GM12878 (cell line): ENCODE measurements around the gene VARS2. TPM values are rescaled to one million over a fixed set of nuclear protein-coding genes. Genes with fewer than 3 reads are reported as not detected.

ENCODE experiments used
- ATAC-seq: fragments of 200-7000 bp; cut with Tn5 transposase; 3 replicates; pipeline ENCODE4 v1.9.1; 2020; ENCODE audit warnings: mild to moderate bottlenecking, moderate library complexity
- BruUV-seq: library from RNA; stranded (reverse); fragments of 400-500 nt; replicated peaks from 2 replicates; lab custom pipeline; 2021; lab: Mats Ljungman, UMichigan
- CTCF ChIA-PET: fragments of 300-600 bp; sonication (Branson Sonifier 250); formaldehyde crosslinking; extraction: SDS; loops from one replicate; lab custom pipeline; 2021; ENCODE audit warnings: inconsistent platforms; lab: Yijun Ruan, JAX
- POLR2A ChIA-PET: fragments of 350-600 bp; formaldehyde crosslinking; extraction: SDS; loops from one replicate; lab custom pipeline; 2021; ENCODE audit warnings: inconsistent platforms; lab: Charles Lee
- RAD21 ChIA-PET: fragments of 300-600 bp; sonication (Branson Sonifier 250); formaldehyde crosslinking; loops from one replicate; lab custom pipeline; 2023; ENCODE audit warnings: antibody characterized with exemption; ENCODE audit not compliant: unreplicated experiment; lab: Charles Lee
- SMC1A ChIA-PET: fragments of 300-600 bp; sonication (Branson Sonifier 250); formaldehyde crosslinking; loops from one replicate; lab custom pipeline; 2023; ENCODE audit not compliant: unreplicated experiment, uncharacterized antibody; lab: Charles Lee
- DNase-seq: peaks from one replicate; pipeline ENCODE4 v3.0.0-alpha.2; 2011; ENCODE audit warnings: low read depth, low spot score
- FAIRE-seq: peaks from 3 replicates; lab custom pipeline; 2011; peaks lifted over from hg19 to GRCh38; lab: Jason Lieb, UNC
- H2AFZ ChIP-seq: 2 replicates; pipeline ENCODE4 v1.6.0; 2011; ENCODE audit warnings: low read depth, low read length, control low read depth; ENCODE audit not compliant: control insufficient read depth
- H3K27ac ChIP-seq: 2 replicates; pipeline ENCODE4 v1.5.1; 2011; ENCODE audit warnings: control low read depth; ENCODE audit not compliant: control insufficient read depth, insufficient read depth
- H3K27me3 ChIP-seq, 2 experiments: replicated peaks in 1 of 2; 2 replicates each; pipeline versions ENCODE4 v1.6.0 to v1.6.1; 2011; ENCODE audit warnings: low read length in 1 of 2; ENCODE audit not compliant: control insufficient read depth in 2 of 2, insufficient read depth in 2 of 2
- H3K36me3 ChIP-seq, 2 experiments: 2 replicates each; pipeline ENCODE4 v1.5.1; 2011; ENCODE audit warnings: low read length in 1 of 2; ENCODE audit not compliant: control insufficient read depth in 2 of 2, insufficient read depth in 2 of 2
- H3K4me1 ChIP-seq: 2 replicates; pipeline ENCODE4 v1.6.1; 2011; ENCODE audit warnings: mild to moderate bottlenecking, low read length, moderate library complexity, mixed read lengths; ENCODE audit not compliant: control insufficient read depth, insufficient read depth
- H3K4me2 ChIP-seq: 2 replicates; pipeline ENCODE4 v1.6.0; 2011; ENCODE audit warnings: control low read depth; ENCODE audit not compliant: control insufficient read depth, insufficient read depth
- H3K4me3 ChIP-seq: fragments of 200-600 bp; sonication (generic); 2 replicates; pipeline ENCODE4 v1.5.1; 2016
- H3K79me2 ChIP-seq: 2 replicates; pipeline ENCODE4 v1.6.0; 2011; ENCODE audit warnings: low read length; ENCODE audit not compliant: control insufficient read depth, insufficient read depth
- H3K9ac ChIP-seq: 2 replicates; pipeline ENCODE4 v1.8.0; 2011; ENCODE audit warnings: low read length, control low read depth, mixed read lengths; ENCODE audit not compliant: control insufficient read depth, insufficient read depth
- H3K9me3 ChIP-seq: replicated peaks from 3 replicates; pipeline ENCODE4 v1.5.1; 2011; ENCODE audit warnings: mild to moderate bottlenecking, low read length; ENCODE audit not compliant: control insufficient read depth, insufficient read depth
- H4K20me1 ChIP-seq: 2 replicates; pipeline ENCODE4 v1.6.0; 2011; ENCODE audit not compliant: control insufficient read depth, insufficient read depth
- BMI1 ChIP-seq: fragments of 450-650 bp; IDR thresholded peaks from 2 replicates; pipeline ENCODE4 v1.6.1; 2016; ENCODE audit warnings: mild to moderate bottlenecking, moderate library complexity, borderline replicate concordance
- BRCA1 ChIP-seq: IDR thresholded peaks from 2 replicates; pipeline ENCODE4 v1.6.1; 2011; ENCODE audit warnings: low read depth, low read length, improper control_type of control experiment
- CBX3 ChIP-seq: fragments of 200-600 bp; sonication (generic); IDR thresholded peaks from 2 replicates; pipeline ENCODE4 v1.6.1; 2016; ENCODE audit warnings: low read depth, borderline replicate concordance
- CHD2 ChIP-seq: IDR thresholded peaks from 2 replicates; pipeline ENCODE4 v1.6.1; 2011; ENCODE audit warnings: low read depth, low read length, improper control_type of control experiment, borderline replicate concordance
- MTA2 ChIP-seq: fragments of 450-650 bp; IDR thresholded peaks from 2 replicates; pipeline ENCODE4 v1.6.1; 2016; ENCODE audit warnings: low read depth, mild to moderate bottlenecking, moderate library complexity
- RBBP5 ChIP-seq: fragments of 200-600 bp; sonication (generic); conservative IDR thresholded peaks from 2 replicates; pipeline ENCODE4 v1.6.1; 2016
- SREBF1 ChIP-seq: IDR thresholded peaks from 2 replicates; pipeline ENCODE4 v1.6.1; 2012; ENCODE audit warnings: mild to moderate bottlenecking, low read length
- WGBS: methylation state at CpG from one replicate; pipeline ENCODE4 v1.1.6; 2016; ENCODE audit warnings: low lambda C conversion rate; ENCODE audit not compliant: insufficient replicate concordance, insufficient coverage; ENCODE audit errors: missing lambda C conversion rate; 5-methylcytosine and 5-hydroxymethylcytosine counted together
- in situ Hi-C: fragments of 300-500 bp; cut with MboI; formaldehyde crosslinking; loops from 9 replicates; pipeline ENCODE4 v1.14.3; 2018; ENCODE audit warnings: mixed read lengths
- intact Hi-C: fragments of 100-400 bp; cut with micrococcal nuclease; formaldehyde crosslinking; loops from one replicate; pipeline ENCODE4 v1.14.2; 2022; ENCODE audit not compliant: unreplicated experiment
- polyA plus RNA-seq, 11 experiments: library from polyadenylated mRNA; depleted of rRNA in 4 of 11; unstranded in 6 of 11; stranded (reverse) in 5 of 11; fragments of >200 nt; fragmentation: Nextera tagmentation in 4 of 11; fragmentation: Illumina TruSeq in 1 of 11; extraction: Ambion mirVana in 4 of 11; extraction: Trizol in 1 of 11; gene quantifications; 1 replicate in 1 of 11; 2 replicates in 10 of 11; pipeline versions ENCODE4 v1.2.1 to v1.2.3, GENCODE V29; 2011 to 2016; ENCODE audit warnings: inconsistent platforms in 2 of 11, missing spikeins in 2 of 11, low read depth in 1 of 11
- total RNA-seq, 4 experiments: library from RNA; depleted of rRNA in 3 of 4; stranded (reverse); fragments of >200 nt in 3 of 4; fragmentation: Illumina TruSeq in 1 of 4; extraction: Trizol in 1 of 4; gene quantifications; 2 replicates each; pipeline versions ENCODE4 v1.2.1 to v1.2.3, GENCODE V29; 2013 to 2021
- TF ChIP-seq, protein P1 (sequence below): IDR thresholded peaks from 2 replicates; pipeline ENCODE4 v1.6.1; 2011; ENCODE audit warnings: mild to moderate bottlenecking, low read depth, low read length, moderate library complexity; ENCODE audit not compliant: insufficient replicate concordance
- TF ChIP-seq, protein P2 (sequence below): fragments of 450-650 bp; IDR thresholded peaks from 2 replicates; pipeline ENCODE4 v1.6.1; 2017; ENCODE audit warnings: mild to moderate bottlenecking
- TF ChIP-seq, protein P3 (sequence below): fragments of 450-650 bp; IDR thresholded peaks from 2 replicates; pipeline ENCODE4 v1.6.1; 2018; ENCODE audit warnings: mild to moderate bottlenecking, low read depth, moderate library complexity; ENCODE audit not compliant: partially characterized antibody

The VARS2 gene
- total and polyA plus RNA-seq, 10 of the 15 experiments (the other 5 are each of a cell fraction or from before 2014, with no cell fraction given): 3.8 to 70.7 (median 49.1) TPM

DNA sequence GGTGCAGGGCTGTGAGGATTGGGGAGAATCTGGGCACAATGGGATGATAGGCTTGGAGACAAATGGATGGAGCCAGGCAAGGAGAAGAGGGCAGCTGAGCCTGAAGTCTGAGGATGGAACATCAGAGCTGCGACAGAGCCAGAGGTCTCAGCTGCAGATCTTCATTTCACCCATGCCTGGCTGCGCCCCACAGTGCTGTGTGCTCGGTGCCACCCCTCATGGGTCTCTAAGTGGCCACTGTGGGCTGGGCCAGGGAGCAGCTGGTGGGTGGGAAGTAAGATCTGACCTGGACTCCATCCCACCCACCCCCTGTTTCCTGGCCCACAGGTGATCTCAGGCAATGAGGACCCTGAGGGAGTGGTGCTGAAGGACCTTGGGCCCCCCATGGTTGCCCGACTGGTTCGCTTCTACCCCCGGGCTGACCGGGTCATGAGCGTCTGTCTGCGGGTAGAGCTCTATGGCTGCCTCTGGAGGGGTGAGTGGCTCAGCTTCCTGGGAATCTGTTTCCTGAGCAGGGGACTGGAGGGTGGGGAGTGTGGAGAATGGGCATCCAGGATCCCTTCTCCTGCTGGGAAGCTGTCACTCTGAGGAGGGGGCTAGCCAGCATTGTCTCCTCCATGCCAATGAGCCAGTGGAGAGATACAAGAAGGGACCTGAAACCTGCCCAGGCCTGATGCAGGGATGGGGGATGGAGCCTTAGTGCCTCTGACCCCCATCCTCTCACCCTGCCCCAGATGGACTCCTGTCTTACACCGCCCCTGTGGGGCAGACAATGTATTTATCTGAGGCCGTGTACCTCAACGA, 23.2 kb upstream of the VARS2 start (continued):
- TF ChIP-seq, protein P1, sequence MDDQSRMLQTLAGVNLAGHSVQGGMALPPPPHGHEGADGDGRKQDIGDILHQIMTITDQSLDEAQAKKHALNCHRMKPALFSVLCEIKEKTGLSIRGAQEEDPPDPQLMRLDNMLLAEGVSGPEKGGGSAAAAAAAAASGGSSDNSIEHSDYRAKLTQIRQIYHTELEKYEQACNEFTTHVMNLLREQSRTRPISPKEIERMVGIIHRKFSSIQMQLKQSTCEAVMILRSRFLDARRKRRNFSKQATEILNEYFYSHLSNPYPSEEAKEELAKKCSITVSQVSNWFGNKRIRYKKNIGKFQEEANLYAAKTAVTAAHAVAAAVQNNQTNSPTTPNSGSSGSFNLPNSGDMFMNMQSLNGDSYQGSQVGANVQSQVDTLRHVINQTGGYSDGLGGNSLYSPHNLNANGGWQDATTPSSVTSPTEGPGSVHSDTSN: no peak
- TF ChIP-seq BMI1 (no peak), BRCA1 (no peak), SREBF1 (no peak)

DNA sequence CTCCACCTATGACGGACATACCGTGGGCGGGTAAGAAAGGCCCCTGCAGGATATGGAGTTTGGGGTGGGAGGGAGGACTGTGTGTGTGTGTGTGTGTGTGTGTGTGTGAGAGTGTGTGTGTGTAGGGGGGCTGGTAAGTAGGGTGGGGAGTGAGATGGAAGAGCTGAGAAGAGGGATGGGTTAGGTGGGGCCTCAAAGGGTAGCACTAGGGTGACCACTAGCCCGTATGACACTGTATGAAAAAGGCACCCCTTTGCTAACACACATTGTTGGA, 22.7 kb upstream of the VARS2 start:
- no peaks in the 10 kb centered on the region for H4K20me1 ChIP-seq
- FAIRE-seq (no peak), ATAC-seq (no peak), DNase-seq (no peak)
- ChIA-PET SMC1A (interaction anchor here (1.0 kb wide), 1 partner anchor 16 kb away, joined by 3 read pairs; the partner anchor contains the start of gene GTF2H4), POLR2A (interaction anchor here (0.7 kb wide), 1 partner anchor 503 kb away, joined by 4 read pairs; no protein-coding TSS in a partner anchor), CTCF (no interaction called here), RAD21 (interaction anchor here (1.2 kb wide), 1 partner anchor 10 kb away, joined by 4 read pairs; no protein-coding TSS in a partner anchor)
- peaks cover under 1% of the 10 kb centered on the region for H3K4me1 ChIP-seq
- TF ChIP-seq, protein P2, sequence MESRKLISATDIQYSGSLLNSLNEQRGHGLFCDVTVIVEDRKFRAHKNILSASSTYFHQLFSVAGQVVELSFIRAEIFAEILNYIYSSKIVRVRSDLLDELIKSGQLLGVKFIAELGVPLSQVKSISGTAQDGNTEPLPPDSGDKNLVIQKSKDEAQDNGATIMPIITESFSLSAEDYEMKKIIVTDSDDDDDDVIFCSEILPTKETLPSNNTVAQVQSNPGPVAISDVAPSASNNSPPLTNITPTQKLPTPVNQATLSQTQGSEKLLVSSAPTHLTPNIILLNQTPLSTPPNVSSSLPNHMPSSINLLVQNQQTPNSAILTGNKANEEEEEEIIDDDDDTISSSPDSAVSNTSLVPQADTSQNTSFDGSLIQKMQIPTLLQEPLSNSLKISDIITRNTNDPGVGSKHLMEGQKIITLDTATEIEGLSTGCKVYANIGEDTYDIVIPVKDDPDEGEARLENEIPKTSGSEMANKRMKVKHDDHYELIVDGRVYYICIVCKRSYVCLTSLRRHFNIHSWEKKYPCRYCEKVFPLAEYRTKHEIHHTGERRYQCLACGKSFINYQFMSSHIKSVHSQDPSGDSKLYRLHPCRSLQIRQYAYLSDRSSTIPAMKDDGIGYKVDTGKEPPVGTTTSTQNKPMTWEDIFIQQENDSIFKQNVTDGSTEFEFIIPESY: no peak
- TF ChIP-seq CBX3 (no peak), MTA2 (no peak), CHD2 (no peak), RBBP5 (no peak)
- TF ChIP-seq, protein P3, sequence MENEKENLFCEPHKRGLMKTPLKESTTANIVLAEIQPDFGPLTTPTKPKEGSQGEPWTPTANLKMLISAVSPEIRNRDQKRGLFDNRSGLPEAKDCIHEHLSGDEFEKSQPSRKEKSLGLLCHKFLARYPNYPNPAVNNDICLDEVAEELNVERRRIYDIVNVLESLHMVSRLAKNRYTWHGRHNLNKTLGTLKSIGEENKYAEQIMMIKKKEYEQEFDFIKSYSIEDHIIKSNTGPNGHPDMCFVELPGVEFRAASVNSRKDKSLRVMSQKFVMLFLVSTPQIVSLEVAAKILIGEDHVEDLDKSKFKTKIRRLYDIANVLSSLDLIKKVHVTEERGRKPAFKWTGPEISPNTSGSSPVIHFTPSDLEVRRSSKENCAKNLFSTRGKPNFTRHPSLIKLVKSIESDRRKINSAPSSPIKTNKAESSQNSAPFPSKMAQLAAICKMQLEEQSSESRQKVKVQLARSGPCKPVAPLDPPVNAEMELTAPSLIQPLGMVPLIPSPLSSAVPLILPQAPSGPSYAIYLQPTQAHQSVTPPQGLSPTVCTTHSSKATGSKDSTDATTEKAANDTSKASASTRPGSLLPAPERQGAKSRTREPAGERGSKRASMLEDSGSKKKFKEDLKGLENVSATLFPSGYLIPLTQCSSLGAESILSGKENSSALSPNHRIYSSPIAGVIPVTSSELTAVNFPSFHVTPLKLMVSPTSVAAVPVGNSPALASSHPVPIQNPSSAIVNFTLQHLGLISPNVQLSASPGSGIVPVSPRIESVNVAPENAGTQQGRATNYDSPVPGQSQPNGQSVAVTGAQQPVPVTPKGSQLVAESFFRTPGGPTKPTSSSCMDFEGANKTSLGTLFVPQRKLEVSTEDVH: no peak
- H3K79me2 ChIP-seq: peaks cover under 1% of the 10 kb centered on the region
- H3K36me3 ChIP-seq: peaks cover 0 to 6% of the 10 kb centered on the region in 2 experiments; a peak in 3 of 4 replicates
- H3K27me3 ChIP-seq: no peaks in the 10 kb centered on the region
- H2AFZ ChIP-seq: no peak overlapping the region
- no peak overlapping the region for H3K27ac ChIP-seq
- in situ Hi-C loops (no loop called here), intact Hi-C loops (no loop called here)
- no peak overlapping the region for H3K9ac ChIP-seq
- no peaks in the 10 kb centered on the region for H3K9me3 ChIP-seq
- H3K4me2 ChIP-seq: no peak overlapping the region
- no peak overlapping the region for H3K4me3 ChIP-seq
- WGBS: 63% methylated on average over 4 of the region's 4 CpGs
- BruUV-seq: no TSS peak
